CD4-positive, alpha-beta T cell treated with Interleukin-10 for 1 hour (primary cell): ENCODE data around the gene HNRNPA2B1.
A peak's percentile ranks its signal among the peaks of the same experiment; 100 is the strongest.

Experiments used
- DNase-seq: peaks from one replicate; pipeline ENCODE4 v3.0.0-alpha.2; 2020

Gene HNRNPA2B1

GRCh38 chr7:26200444-26201246 lies at the start of gene HNRNPA2B1:
Gene HNRNPA2B1 (minus strand): TSS chr7:26200746. CDS start chr7:26200577, 169 bp downstream.
- DNase-seq = peak; percentile 99

GRCh38 chr7:26250239-26250638 lies 49.7 kb upstream of the HNRNPA2B1 start:
- no peak for DNase-seq

DNA sequence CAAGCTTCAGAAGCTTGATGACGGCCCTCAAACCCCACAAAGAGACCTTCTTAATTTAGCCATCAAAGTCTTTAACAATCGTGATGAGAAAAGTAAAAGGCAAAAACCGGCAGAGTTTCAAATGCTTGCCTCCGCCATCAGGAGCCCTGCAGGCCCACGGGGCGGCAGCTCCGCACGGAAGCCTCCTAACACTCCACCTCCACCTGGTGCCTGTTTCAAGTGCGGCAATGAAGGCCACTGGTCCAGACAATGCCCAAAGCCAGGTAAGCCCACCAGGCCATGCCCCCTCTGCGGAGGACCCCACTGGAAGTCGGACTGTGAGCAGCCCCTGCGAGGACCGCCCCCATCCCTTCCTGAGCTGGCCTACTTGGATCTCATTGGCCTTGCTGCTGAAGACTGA lies 44.6 kb upstream of the HNRNPA2B1 start:
- no peak for DNase-seq

DNA sequence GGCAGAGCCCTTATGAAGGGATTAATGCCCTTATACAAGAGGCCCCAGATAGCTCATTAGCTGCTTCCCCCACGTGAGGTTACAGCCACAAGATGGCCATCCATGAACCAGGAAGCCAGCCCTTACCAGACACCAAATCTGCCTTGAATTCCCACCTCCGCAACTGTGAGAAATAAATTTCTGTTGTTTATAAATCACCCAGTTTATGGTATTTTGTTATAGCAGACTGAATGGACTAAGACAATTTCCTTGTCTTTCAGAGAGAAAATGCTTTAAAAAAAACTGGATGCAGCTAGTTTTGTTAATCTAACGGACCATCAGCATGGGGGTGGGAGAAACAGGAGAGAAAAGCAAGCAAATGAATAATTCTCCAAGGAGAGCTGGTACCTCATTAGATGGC lies 37.5 kb upstream of the HNRNPA2B1 start:
- DNase-seq = no peak

DNA sequence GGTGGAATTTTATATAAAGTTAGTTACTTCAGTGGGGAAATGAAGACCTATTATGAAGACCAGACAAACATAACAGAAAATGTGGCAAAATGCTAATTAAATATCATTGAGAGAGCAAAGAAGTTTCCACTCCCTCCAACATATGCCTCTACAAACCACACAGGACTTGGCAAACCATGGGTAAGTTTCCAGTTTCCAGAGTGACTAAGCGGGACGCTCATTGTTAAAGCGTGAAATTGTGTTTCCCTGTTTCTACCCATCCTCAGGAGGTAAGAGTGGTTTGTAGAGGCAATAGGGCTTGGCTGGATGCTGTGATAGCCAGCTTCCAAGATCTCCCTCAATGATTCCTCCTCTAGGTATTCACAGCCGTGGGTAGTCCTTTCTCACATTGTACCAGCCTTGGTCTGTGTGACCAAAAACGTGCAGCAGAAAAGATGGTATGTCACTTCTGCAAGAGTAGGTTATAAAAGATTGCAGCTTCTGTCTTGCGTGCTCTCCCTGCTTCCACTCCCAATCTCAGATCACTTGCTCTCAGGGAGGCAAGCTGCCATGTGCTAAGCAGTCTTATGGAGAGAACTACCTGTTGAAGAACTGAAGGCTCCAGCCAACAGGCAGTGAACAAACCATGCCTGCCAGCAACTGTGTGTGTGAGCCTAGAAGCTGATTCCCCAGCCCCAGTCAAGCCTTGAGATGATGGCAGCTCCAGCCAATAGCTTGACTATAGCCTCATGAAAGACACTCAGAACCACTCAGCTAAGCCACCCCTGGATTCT lies 36.7 kb upstream of the HNRNPA2B1 start:
- no peak for DNase-seq

DNA sequence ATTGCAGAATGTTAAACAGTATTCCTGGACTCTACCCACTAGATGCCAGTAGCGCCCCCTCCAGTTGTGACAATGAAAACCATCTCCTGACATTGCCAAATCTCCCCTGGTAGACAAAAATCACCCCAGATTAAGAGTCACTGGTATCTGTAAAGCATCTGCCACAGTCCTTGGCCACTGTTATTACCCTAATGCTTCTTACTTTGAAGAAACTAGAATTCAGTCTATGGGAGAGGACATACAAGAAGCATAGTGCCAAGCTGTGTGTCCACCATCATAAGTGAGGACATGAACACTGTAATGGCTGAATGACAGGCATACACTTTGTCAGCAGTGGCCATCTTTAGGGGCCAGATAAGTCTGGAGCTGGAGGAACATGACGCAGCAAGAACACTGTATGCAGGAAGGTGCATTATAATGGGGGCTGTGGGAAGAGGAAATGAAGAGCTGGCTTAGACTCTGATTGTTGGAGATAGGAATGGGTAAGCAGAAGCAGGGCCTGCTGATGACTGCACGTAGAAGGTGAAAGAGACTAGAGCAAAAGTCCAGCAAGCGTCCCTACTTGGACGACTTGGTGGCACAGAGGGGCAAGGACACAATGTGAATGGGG lies 33.5 kb upstream of the HNRNPA2B1 start:
- DNase-seq = no peak

- no peak for DNase-seq
These were observed 27.4 kb upstream of the HNRNPA2B1 start for GRCh38 chr7:26227987-26228386.

- no peak for DNase-seq
These were observed 23.8 kb upstream of the HNRNPA2B1 start for GRCh38 chr7:26224359-26224758.

- DNase-seq = no peak
These were observed 15.5 kb upstream of the HNRNPA2B1 start for GRCh38 chr7:26216049-26216448.

DNA sequence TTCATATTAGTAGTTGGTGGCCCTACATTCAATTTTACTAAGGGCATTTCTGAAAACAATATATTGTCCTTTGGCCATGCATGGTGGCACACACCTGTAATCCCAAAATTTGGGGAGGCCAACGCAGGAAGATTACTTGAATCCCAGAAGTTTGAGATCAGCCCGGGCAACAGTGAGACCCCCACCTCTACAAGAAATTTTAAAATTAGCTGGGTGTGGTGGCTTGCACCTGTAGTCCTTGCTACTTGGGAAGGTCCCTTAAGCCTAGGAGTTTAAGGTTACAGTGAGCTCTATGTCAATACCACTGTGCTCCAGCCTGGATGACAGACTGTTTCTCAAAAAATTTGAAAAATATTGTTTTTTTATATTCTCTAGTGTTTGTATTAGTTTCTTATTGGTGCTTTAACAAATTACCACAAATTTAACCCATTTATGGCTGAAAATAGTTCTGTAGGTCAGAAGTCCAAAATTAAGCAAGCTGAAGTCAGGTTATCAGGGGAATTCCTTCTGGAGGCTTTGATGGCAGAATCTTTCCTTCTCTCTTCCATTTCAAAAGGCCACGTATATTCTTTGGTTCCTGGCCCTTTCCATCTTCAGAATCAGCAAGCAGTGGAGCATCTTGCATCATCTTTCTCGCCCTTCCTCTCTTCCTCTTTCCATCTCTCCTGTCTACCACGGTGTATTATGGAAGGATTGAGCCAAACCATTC lies 13.4 kb upstream of the HNRNPA2B1 start:
- no peak for DNase-seq

DNA sequence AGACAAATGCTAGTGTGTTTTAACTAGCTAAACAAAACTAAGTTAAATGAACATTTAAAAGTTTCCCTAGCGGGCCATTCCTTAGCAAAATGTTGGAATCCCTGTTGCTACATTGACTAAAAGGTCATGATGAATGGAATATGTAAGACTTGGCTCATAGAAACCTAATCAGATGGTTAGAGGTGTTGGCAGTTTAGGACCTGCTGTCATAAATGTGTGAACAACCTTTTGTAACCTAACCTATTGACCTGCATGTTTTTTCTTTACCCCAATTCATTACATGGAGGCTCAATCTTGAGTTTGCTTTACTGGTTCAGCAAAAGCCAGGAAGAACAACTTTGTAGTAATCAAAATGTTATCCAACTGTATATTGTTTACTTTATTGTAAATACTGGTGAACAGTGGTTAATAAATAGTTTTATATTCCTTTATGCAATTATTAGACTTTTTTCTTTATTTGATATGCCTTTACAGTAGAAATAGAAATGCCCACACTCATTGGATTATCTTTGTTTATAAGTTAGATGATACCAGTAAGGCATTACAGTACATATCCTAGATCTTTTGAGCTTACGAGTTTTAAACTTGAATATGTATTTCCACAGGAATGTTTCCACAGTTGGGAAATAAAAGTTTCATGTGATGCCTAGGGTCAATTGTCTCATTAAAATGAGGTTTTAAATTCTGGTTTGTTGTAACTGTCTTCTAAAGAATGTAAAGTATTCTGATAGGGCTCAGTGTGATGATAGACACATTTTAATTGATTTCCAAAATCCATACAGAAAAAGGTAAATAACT lies 12.6 kb upstream of the HNRNPA2B1 start:
- no peak for DNase-seq

DNA sequence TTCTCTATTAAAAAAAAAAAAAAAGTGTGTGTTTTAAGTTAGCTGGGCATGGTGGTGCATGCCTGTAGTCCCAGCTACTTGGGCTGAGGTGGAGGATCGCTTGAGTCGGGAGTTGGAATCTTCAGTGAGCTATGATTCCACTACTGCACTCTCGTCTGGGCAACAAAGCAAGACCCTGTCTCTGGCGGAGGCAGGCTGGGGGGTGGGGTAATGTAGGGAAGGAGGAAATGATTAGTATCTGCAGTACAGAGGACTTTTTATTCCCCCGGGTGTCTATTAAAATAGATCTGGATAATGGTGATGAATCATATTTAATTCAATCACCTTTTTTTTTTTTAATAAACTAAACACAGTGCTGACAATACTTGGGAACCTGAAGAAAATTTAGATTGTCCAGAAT lies 7.5 kb upstream of the HNRNPA2B1 start:
- DNase-seq = no peak

DNA sequence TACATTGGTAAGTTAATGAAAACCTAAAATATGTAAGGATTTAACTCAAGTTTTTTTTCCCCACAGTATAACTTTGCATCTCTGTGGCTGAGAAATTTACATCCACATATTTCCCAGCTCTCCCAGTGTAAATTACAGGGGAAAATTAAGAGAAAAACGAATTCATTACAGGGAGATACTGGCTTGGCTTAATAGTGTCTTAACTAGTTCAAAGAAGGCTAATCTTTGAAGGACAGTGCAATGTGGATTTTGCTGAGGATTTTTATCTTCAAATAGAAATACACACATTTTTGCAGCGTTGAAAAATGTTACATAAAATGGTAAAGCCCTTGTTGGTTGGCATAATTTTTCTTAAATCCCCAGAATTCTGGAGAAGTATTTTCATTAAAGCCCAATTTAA lies 2.5 kb upstream of the HNRNPA2B1 start:
- no peak for DNase-seq

DNA sequence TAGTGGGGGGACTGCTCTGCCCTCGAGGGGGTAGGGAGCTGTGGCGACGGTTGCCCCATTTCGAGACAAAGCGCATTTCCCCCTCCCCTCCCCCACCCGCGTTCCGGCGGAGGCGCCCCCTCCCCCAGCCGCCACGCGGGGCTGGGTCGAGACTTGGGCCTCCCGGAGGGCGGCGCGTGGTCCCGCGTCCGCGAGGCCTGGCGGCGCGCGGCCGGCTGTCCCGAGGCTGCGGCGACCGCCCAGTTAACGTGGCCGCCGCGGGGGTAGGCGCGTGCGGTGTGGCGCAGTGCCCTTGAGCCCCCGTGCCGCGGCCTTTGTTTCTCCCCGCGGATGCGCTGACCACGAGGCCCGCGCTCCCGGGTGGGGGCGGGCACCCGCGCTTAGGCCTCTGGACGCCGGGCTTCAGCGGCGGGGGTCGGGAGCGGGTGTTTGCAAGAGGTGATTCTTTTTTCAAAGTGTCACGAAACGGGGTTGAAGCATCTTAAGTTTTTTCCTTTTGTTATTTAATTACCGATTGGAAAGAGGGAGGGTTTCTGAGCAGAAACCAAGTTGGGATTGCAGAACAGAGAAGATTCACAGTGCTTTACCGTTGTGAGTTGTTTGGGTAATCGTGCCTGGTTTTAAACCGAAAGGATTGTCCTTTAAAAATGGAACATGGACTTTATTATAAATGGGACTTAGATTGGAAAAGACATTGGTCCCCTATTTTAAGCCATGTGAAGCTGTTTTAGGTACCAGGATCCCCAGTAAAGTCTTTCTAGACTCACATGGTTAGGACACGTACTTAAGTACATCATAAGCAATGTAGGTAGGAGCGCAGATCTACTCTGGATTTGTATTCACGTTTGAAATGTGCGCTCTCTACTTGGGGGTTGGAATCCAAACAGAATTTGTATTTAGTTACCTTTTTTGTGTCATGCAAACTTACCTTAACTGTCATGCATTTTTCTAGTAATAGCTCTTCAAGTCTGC lies 1.8 kb upstream of the HNRNPA2B1 start:
- DNase-seq = peak; percentile 61

- peak; percentile 93 for DNase-seq
These were observed 887 bp upstream of the HNRNPA2B1 start, which contains the start of gene CBX3 for GRCh38 chr7:26201247-26202018. Gene CBX3 (plus strand): TSS chr7:26201745. CDS start chr7:26202999, 1,254 bp downstream.

- peak; percentile 75 for DNase-seq
These were observed 505 bp downstream of the HNRNPA2B1 start for GRCh38 chr7:26200038-26200443.

- DNase-seq = peak; percentile 77
These were observed 1.1 kb downstream of the HNRNPA2B1 start for GRCh38 chr7:26199301-26200037.

GRCh38 chr7:26198781-26199169 lies 1.8 kb downstream of the HNRNPA2B1 start:
- no peak for DNase-seq

DNA sequence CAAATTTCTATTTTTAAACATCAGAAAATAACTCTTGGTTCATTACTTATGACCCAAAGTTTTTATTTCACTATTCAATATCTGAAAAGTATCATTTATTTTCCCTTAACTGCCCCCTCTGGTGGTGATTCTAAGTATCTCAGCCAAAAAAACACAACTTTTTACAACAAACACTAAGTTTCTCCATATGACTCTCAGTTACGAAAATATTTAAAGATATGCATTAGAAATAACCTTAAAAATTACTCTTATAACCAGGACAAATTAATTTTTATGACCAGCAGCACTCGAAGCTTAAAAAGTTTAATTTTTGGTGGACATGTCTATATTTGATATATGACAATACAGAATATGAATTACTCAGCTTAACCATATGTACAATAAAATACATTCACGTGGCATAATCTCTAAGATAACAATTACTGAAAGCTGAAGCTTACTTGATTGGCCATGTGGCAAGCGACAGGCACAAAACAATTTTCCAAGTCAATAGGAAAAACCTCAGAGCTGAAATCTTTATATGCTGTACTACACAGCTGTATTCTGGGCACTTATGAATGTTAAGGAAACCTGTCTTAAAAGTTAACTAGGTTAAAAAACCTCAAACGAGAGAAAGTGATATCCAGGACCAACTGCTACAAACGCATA lies 2.3 kb downstream of the HNRNPA2B1 start:
- DNase-seq = peak; percentile 74
